Testis (tissue), 2 donors: ENCODE results near the gene PEX14.

Experiments
- CTCF ChIP-seq, 3 experiments: fragments of 450-650 bp in 2 of 3; fragments of 200-600 bp in 1 of 3; sonication (generic) in 1 of 3; IDR thresholded peaks; one replicate each; pipeline ENCODE4 v1.5.1; 2016 to 2019; ENCODE audit warnings: antibody characterized with exemption in 3 of 3, mild to moderate bottlenecking in 2 of 3, moderate library complexity in 1 of 3
- POLR2A ChIP-seq: fragments of 450-650 bp; IDR thresholded peaks from one replicate; pipeline ENCODE4 v1.6.1; 2017; ENCODE audit warnings: antibody characterized with exemption, mild to moderate bottlenecking, moderate library complexity

GRCh38 chr1:10536133-10536770, 61.5 kb downstream of the PEX14 start:
- no peak for TF ChIP-seq CTCF (IDR thresholded peaks at IDR 0.05)
- no peak for TF ChIP-seq POLR2A
